Transverse colon (tissue), 4 donors: ENCODE measurements around the gene CLSTN2.

Experiments
- CTCF ChIP-seq, 5 experiments: fragments of 200-600 bp in 3 of 5; fragments of 450-650 bp in 2 of 5; sonication (generic) in 3 of 5; IDR thresholded peaks; 1 replicate in 2 of 5; 2 replicates in 3 of 5; pipeline ENCODE4 v1.5.1; 2016 to 2017; ENCODE audit warnings: antibody characterized with exemption in 5 of 5, inconsistent platforms in 3 of 5, mild to moderate bottlenecking in 2 of 5, moderate library complexity in 1 of 5
- POLR2A ChIP-seq: fragments of 450-650 bp; IDR thresholded peaks from one replicate; pipeline ENCODE4 v1.6.1; 2016; ENCODE audit warnings: antibody characterized with exemption, mild to moderate bottlenecking, moderate library complexity
- POLR2AphosphoS5 ChIP-seq, 3 donors: sonication (generic); formaldehyde crosslinking; IDR thresholded peaks; one replicate each; pipeline ENCODE4 v1.6.1; 2016; ENCODE audit warnings: antibody characterized with exemption in 3 of 3

- TF ChIP-seq CTCF (IDR thresholded peaks at IDR 0.05) (no peak), POLR2AphosphoS5 (IDR thresholded peaks at IDR 0.05) (no peak), POLR2A (no peak)
Observed at GRCh38 chr3:140343211-140344081, 408.5 kb downstream of the CLSTN2 start.
